Transverse colon (tissue), 4 donors: ENCODE results near the gene SRPK3. TPM values are rescaled to one million over a fixed set of nuclear protein-coding genes. Genes with fewer than 3 reads are reported as not detected.

ENCODE experiments used
- DNase-seq: peaks from one replicate; pipeline ENCODE4 v3.0.0-alpha.2; 2019
- H3K27ac ChIP-seq, 4 donors: fragments of 200-600 bp; sonication (generic); 2 replicates each; pipeline ENCODE4 v1.5.1; 2016 to 2018; ENCODE audit warnings: inconsistent platforms in 4 of 4
- H3K27me3 ChIP-seq: fragments of 200-600 bp; sonication (generic); 2 replicates; pipeline ENCODE4 v1.5.1; 2017; ENCODE audit warnings: inconsistent platforms
- H3K36me3 ChIP-seq, 4 donors: fragments of 200-600 bp; sonication (generic); 2 replicates each; pipeline ENCODE4 v1.5.1; 2017 to 2019; ENCODE audit warnings: inconsistent platforms in 4 of 4
- H3K4me1 ChIP-seq, 4 donors: fragments of 200-600 bp; sonication (generic); 2 replicates each; pipeline ENCODE4 v1.5.1; 2017 to 2020; ENCODE audit warnings: inconsistent platforms in 4 of 4
- H3K4me3 ChIP-seq, 4 donors: fragments of 200-600 bp; sonication (generic); 1 replicate in 1 of 4; 2 replicates in 3 of 4; pipeline versions ENCODE4 v1.5.1 to v1.6.1; 2017 to 2019; ENCODE audit warnings: inconsistent platforms in 4 of 4
- H3K9me3 ChIP-seq, 2 donors: fragments of 200-600 bp; sonication (generic); 2 replicates each; pipeline ENCODE4 v1.5.1; 2017 to 2019; ENCODE audit warnings: inconsistent platforms in 2 of 2
- EP300 ChIP-seq: sonication (generic); formaldehyde crosslinking; IDR thresholded peaks from one replicate; pipeline ENCODE4 v1.6.1; 2017; ENCODE audit warnings: antibody characterized with exemption, low read depth
- POLR2A ChIP-seq: fragments of 450-650 bp; IDR thresholded peaks from one replicate; pipeline ENCODE4 v1.6.1; 2016; ENCODE audit warnings: antibody characterized with exemption, mild to moderate bottlenecking, moderate library complexity
- POLR2AphosphoS5 ChIP-seq, 3 donors: sonication (generic); formaldehyde crosslinking; IDR thresholded peaks; one replicate each; pipeline ENCODE4 v1.6.1; 2016; ENCODE audit warnings: antibody characterized with exemption in 3 of 3
- WGBS, 2 donors: methylation state at CpG; one replicate each; pipeline ENCODE4 v1.1.5; 2018; ENCODE audit warnings: low coverage in 1 of 2; 5-methylcytosine and 5-hydroxymethylcytosine counted together
- in situ Hi-C, 4 donors: fragments of 200-750 bp; cut with MboI; loops; one replicate each; pipeline versions ENCODE4 v1.15.0 to v1.15.1; 2017; ENCODE audit warnings: low sequenced_read_pairs in 3 of 4, low pct_ligation_motif_present in 1 of 4, low pct_unique_long_range_greater_than_20kb in 1 of 4
- intact Hi-C: fragments of 100-400 bp; cut with DNase I; formaldehyde crosslinking; loops from one replicate; pipeline ENCODE4 v1.15.1; 2023; ENCODE audit warnings: low total_unique reads
- total RNA-seq, 4 donors: library from RNA; depleted of rRNA; stranded (reverse); fragments of >200 nt; gene quantifications; one replicate each; pipeline ENCODE4 v1.1.0, GENCODE V29; 2016
- TF ChIP-seq, protein P1 (sequence below), 5 experiments: fragments of 200-600 bp in 3 of 5; fragments of 450-650 bp in 2 of 5; sonication (generic) in 3 of 5; IDR thresholded peaks; 1 replicate in 2 of 5; 2 replicates in 3 of 5; pipeline ENCODE4 v1.5.1; 2016 to 2017; ENCODE audit warnings: antibody characterized with exemption in 5 of 5, inconsistent platforms in 3 of 5, mild to moderate bottlenecking in 2 of 5, moderate library complexity in 1 of 5

Gene SRPK3
- total RNA-seq, 4 donors from 2014 or later = 0.64 to 3.8 (median 1.3) TPM

DNA sequence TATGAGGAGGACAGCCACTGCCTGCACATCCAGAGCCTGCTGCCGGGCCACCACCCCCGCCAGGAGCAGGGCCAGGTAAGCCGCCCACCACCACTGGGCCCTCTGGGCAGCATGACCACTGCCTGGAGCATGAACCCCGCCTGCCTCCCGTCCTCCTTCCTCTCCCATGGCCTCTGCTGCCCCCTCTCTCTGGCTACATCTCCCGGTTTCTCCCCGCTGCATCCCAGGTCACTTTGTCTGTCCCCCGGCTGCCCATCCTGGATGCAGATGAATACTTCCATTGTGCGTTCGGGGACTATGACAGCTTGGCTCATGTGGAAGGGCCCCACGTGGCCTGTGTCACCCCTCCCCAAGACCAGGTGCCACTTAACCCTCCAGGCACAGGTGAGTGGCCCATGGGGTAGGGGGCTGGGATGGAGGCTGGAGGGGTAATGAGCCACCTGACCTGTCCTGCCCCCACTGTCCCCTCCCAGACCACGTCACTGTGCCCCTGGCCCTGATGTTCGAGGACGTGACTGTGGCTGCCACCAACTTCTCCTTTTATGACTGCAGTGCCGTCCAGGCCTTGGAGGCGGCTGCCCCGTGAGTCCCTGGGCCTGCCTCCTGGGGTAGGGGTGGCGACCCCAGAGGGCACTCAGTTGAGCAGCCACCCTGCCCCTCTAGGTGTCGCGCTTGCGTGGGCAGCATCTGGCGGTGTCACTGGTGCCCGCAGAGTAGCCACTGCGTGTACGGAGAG, 10.8 kb upstream of the SRPK3 start:
- peak; percentile 5 for DNase-seq
- Histone ChIP-seq H3K4me3 (no peak overlapping the region), H3K4me1 (no peaks in the 10 kb centered on the region), H3K9me3 (no peaks in the 10 kb centered on the region), H3K27me3 (no peaks in the 10 kb centered on the region), H3K36me3 (no peaks in the 10 kb centered on the region), H3K27ac (no peak overlapping the region)
- TF ChIP-seq POLR2AphosphoS5 (IDR thresholded peaks at IDR 0.05) = no peak
- TF ChIP-seq EP300 = no peak
- TF ChIP-seq POLR2A = no peak
- TF ChIP-seq, protein P1, sequence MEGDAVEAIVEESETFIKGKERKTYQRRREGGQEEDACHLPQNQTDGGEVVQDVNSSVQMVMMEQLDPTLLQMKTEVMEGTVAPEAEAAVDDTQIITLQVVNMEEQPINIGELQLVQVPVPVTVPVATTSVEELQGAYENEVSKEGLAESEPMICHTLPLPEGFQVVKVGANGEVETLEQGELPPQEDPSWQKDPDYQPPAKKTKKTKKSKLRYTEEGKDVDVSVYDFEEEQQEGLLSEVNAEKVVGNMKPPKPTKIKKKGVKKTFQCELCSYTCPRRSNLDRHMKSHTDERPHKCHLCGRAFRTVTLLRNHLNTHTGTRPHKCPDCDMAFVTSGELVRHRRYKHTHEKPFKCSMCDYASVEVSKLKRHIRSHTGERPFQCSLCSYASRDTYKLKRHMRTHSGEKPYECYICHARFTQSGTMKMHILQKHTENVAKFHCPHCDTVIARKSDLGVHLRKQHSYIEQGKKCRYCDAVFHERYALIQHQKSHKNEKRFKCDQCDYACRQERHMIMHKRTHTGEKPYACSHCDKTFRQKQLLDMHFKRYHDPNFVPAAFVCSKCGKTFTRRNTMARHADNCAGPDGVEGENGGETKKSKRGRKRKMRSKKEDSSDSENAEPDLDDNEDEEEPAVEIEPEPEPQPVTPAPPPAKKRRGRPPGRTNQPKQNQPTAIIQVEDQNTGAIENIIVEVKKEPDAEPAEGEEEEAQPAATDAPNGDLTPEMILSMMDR (IDR thresholded peaks at IDR 0.05) = no peak
- 86% methylated on average over 25 of the region's 25 CpGs; no CpG with 5 or more reads in 1 of the 2 donors for WGBS, 2 donors
- intact Hi-C loops = loop anchor here (5.0 kb wide), 1 partner anchor 182 kb away; no protein-coding TSS in a partner anchor
- in situ Hi-C loops = loop anchor here in 1 of 4 donors (25.0 kb wide), 1 partner anchor 192 kb away; the partner anchor contains the start of genes HCFC1 and TMEM187

DNA sequence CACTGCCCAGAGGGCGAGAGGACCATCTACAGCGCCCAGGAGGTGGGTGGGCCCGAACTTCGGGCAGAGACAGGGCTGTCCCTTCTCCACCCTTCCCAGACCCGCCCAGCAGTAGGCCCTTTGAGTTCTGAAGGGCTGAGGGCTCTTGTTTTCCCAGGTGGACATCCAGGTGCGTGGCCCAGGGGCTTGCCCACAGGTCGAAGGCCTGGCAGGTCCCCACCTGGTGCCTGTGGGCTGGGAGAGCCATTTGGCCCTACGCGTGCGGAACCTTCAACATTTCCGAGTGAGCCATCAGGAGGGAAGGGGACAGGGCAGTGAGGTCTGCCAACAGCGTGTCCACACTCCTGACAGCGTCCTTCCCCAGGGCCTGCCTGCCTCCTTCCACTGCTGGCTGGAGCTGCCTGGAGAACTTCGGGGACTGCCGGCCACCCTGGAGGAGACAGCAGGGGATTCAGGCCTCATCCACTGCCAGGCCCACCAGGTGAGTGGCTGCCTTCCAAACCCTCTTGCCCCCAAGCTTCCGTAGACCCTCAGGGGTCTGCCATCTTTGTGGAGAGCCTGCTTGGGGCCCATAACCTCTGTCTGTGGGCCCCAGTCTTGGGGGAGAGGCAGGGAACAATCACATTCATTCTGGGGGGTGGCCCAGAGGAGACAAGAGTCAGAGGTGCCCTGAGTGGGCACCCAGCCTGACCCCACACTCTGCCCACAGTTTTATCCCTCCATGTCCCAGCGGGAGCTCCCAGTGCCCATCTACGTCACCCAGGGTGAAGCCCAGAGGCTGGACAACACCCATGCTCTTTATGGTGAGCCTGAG, 10.0 kb upstream of the SRPK3 start:
- intact Hi-C loops = no loop called here
- Histone ChIP-seq H3K4me1 (no peaks in the 10 kb centered on the region), H3K27me3 (no peaks in the 10 kb centered on the region), H3K27ac (no peak overlapping the region), H3K9me3 (no peaks in the 10 kb centered on the region), H3K36me3 (no peaks in the 10 kb centered on the region), H3K4me3 (no peak overlapping the region)
- DNase-seq = peak; percentile 4
- TF ChIP-seq, protein P1 (IDR thresholded peaks at IDR 0.05) = no peak
- no peak for TF ChIP-seq POLR2AphosphoS5 (IDR thresholded peaks at IDR 0.05)
- TF ChIP-seq POLR2A = no peak
- no peak for TF ChIP-seq EP300
- WGBS, 2 donors = 87% methylated on average over 9 of the region's 18 CpGs; no CpG with 5 or more reads in 1 of the 2 donors
- in situ Hi-C loops = loop anchor here in 1 of 4 donors (25.0 kb wide), 1 partner anchor 191 kb away; the partner anchor contains the start of genes HCFC1 and TMEM187

DNA sequence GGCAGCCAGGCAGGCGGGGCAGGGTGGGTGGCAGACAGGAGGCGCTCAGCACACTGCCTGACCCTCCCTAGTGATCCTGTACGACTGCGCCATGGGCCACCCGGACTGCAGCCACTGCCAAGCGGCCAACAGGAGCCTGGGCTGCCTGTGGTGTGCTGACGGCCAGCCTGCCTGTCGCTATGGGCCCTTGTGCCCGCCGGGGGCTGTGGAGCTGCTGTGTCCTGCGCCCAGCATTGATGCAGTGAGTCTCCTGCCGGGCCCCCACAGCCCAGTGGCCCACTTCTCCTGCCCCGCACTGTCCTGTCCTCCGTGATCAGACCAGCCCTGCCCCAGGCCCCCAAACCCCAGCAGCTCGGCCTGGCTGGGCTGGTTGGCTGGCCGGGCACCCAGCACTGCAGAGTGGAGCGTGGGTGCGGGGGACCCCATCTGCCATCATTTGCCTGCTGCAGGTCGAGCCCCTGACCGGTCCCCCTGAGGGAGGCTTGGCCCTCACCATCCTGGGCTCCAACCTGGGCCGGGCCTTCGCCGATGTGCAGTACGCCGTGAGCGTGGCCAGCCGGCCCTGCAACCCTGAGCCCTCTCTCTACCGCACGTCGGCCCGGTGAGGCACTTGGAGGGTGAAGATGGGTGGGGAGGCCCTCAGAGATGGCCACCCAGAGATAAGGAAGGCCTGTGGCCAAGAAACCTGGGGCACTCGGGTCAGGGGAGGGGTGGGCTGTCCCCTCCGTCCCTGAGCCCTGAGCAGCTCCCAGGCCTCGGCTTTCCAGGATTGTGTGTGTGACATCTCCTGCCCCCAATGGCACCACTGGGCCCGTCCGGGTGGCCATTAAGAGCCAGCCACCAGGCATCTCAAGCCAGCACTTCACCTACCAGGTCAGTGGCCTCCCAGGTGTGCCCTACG, 9.2 kb upstream of the SRPK3 start:
- intact Hi-C loops = no loop called here
- in situ Hi-C loops = loop anchor here in 1 of 4 donors (25.0 kb wide), 1 partner anchor 191 kb away; the partner anchor contains the start of genes HCFC1 and TMEM187
- H3K27ac ChIP-seq = no peak overlapping the region
- TF ChIP-seq EP300 (no peak), POLR2A (no peak), POLR2AphosphoS5 (IDR thresholded peaks at IDR 0.05) (no peak)
- TF ChIP-seq, protein P1 (IDR thresholded peaks at IDR 0.05) = no peak
- WGBS, 2 donors = 87% methylated on average over 28 of the region's 37 CpGs; no CpG with 5 or more reads in 1 of the 2 donors
- H3K36me3 ChIP-seq = no peaks in the 10 kb centered on the region
- no peak for DNase-seq
- H3K27me3 ChIP-seq = no peaks in the 10 kb centered on the region
- no peaks in the 10 kb centered on the region for H3K4me1 ChIP-seq
- no peaks in the 10 kb centered on the region for H3K9me3 ChIP-seq
- no peak overlapping the region for H3K4me3 ChIP-seq
